Endodermal cell (in vitro differentiated cells): ENCODE measurements around the gene RNASEL. TPM values are rescaled to one million over a fixed set of nuclear protein-coding genes. Genes with fewer than 3 reads are reported as not detected.

Experiments
- DNase-seq: peaks from one replicate; pipeline ENCODE4 v3.0.0-alpha.2; 2017
- H3K27ac ChIP-seq: 2 replicates; pipeline ENCODE4 v1.5.1; 2013; ENCODE audit warnings: mild to moderate bottlenecking, low read depth, low read length, moderate library complexity
- H3K27me3 ChIP-seq: 2 replicates; pipeline ENCODE4 v1.6.1; 2013; ENCODE audit warnings: mild to moderate bottlenecking, low read length, moderate library complexity; ENCODE audit not compliant: insufficient read depth, control insufficient read depth, poor library complexity, severe bottlenecking
- H3K36me3 ChIP-seq: 2 replicates; pipeline ENCODE4 v1.7.0; 2013; ENCODE audit warnings: mild to moderate bottlenecking, low read length, moderate library complexity; ENCODE audit not compliant: control insufficient read depth, insufficient read depth
- H3K4me1 ChIP-seq: one replicate; pipeline ENCODE4 v1.7.0; 2013; ENCODE audit warnings: low read length; ENCODE audit not compliant: control insufficient read depth, insufficient read depth
- H3K4me3 ChIP-seq: 2 replicates; pipeline ENCODE4 v1.5.1; 2013; ENCODE audit warnings: mild to moderate bottlenecking, low read length, moderate library complexity
- H3K9ac ChIP-seq: 2 replicates; pipeline ENCODE4 v1.6.1; 2013; ENCODE audit warnings: mild to moderate bottlenecking, low read length, moderate library complexity; ENCODE audit not compliant: poor library complexity, severe bottlenecking; ENCODE audit errors: extremely low read depth
- H3K9me3 ChIP-seq: 2 replicates; pipeline ENCODE4 v1.6.1; 2013; ENCODE audit warnings: mild to moderate bottlenecking, low read length, moderate library complexity; ENCODE audit not compliant: control insufficient read depth
- H3K27ac Mint-ChIP-seq: 2 replicates; pipeline ENCODE4 v1.8.0; 2020; ENCODE audit warnings: mixed read lengths
- H3K27me3 Mint-ChIP-seq: 2 replicates; pipeline ENCODE4 v1.8.0; 2021; ENCODE audit warnings: mild to moderate bottlenecking, mixed read lengths; ENCODE audit not compliant: insufficient read depth
- H3K36me3 Mint-ChIP-seq: 2 replicates; pipeline ENCODE4 v1.8.0; 2020; ENCODE audit warnings: low read depth, mixed read lengths
- H3K4me1 Mint-ChIP-seq: 2 replicates; pipeline ENCODE4 v1.8.0; 2020; ENCODE audit warnings: mixed read lengths
- H3K4me3 Mint-ChIP-seq: 2 replicates; pipeline ENCODE4 v1.8.0; 2020; ENCODE audit warnings: mild to moderate bottlenecking, moderate library complexity, mixed read lengths
- H3K9me3 Mint-ChIP-seq: 2 replicates; pipeline ENCODE4 v1.8.0; 2020; ENCODE audit warnings: mild to moderate bottlenecking, mixed read lengths
- CTCF ChIP-seq: fragments of 200-600 bp; sonication (generic); conservative IDR thresholded peaks from 2 replicates; pipeline ENCODE4 v1.5.0; 2021; ENCODE audit warnings: antibody characterized with exemption, mild to moderate bottlenecking
- WGBS, 2 experiments: methylation state at CpG; one replicate each; pipeline versions ENCODE4 v1.1.5 to v1.1.7; 2013; ENCODE audit warnings: missing lambda C conversion rate in 2 of 2, mixed read lengths in 1 of 2; ENCODE audit not compliant: insufficient coverage in 1 of 2, insufficient read length in 1 of 2; 5-methylcytosine and 5-hydroxymethylcytosine counted together
- total RNA-seq, 2 donors: library from RNA; stranded (reverse); fragmentation: NEBNext Ultra II Directional in 1 of 2; extraction: Animal tissue kit (Norgen Biotek cat#: 25700) in 1 of 2; gene quantifications; 2 replicates in 1 of 2; 3 replicates in 1 of 2; pipeline ENCODE4 v1.2.1, GENCODE V29; 2021

The RNASEL gene
- total RNA-seq, 2 donors from 2014 or later = 2.6 to 3.1 TPM

- Mint-ChIP-seq H3K36me3 (no peaks in the 10 kb centered on the region), H3K27ac (no peak overlapping the region), H3K4me1 (no peaks in the 10 kb centered on the region), H3K4me3 (no peak overlapping the region), H3K9me3 (peaks cover 11% of the 10 kb centered on the region), H3K27me3 (no peaks in the 10 kb centered on the region)
- H3K27ac ChIP-seq = no peak overlapping the region
- TF ChIP-seq CTCF = no peak
- H3K4me3 ChIP-seq = no peak overlapping the region
- H3K27me3 ChIP-seq = no peaks in the 10 kb centered on the region
- 89 to 100% methylated on average over 3 to 5 of the region's 5 CpGs for WGBS, 2 experiments
- H3K4me1 ChIP-seq = no peaks in the 10 kb centered on the region
- no peak for DNase-seq
- H3K9me3 ChIP-seq = peaks cover 4% of the 10 kb centered on the region
- no peaks in the 10 kb centered on the region for H3K36me3 ChIP-seq
- no peak overlapping the region for H3K9ac ChIP-seq
These were observed 21.4 kb downstream of the RNASEL start for GRCh38 chr1:182567629-182568028.

GRCh38 chr1:182565537-182565936, 23.5 kb downstream of the RNASEL start:
- 84 to 91% methylated on average over 3 of the region's 3 CpGs for WGBS, 2 experiments
- TF ChIP-seq CTCF = no peak
- H3K9me3 Mint-ChIP-seq = no peaks in the 10 kb centered on the region
- H3K9ac ChIP-seq = no peak overlapping the region
- H3K4me3 Mint-ChIP-seq = no peak overlapping the region
- no peak for DNase-seq
- no peaks in the 10 kb centered on the region for H3K4me1 Mint-ChIP-seq
- no peaks in the 10 kb centered on the region for H3K9me3 ChIP-seq
- H3K27me3 ChIP-seq = no peaks in the 10 kb centered on the region
- H3K27me3 Mint-ChIP-seq = no peaks in the 10 kb centered on the region
- H3K27ac Mint-ChIP-seq = no peak overlapping the region
- H3K36me3 Mint-ChIP-seq = no peaks in the 10 kb centered on the region
- H3K36me3 ChIP-seq = no peaks in the 10 kb centered on the region
- no peak overlapping the region for H3K4me3 ChIP-seq
- H3K27ac ChIP-seq = no peak overlapping the region
- no peaks in the 10 kb centered on the region for H3K4me1 ChIP-seq

GRCh38 chr1:182564406-182565004, 24.6 kb downstream of the RNASEL start:
- no peak for DNase-seq
- H3K9me3 ChIP-seq = no peaks in the 10 kb centered on the region
- H3K4me3 Mint-ChIP-seq = no peak overlapping the region
- 80 to 95% methylated on average over 1 to 2 of the region's 2 CpGs for WGBS, 2 experiments
- H3K4me1 Mint-ChIP-seq = no peaks in the 10 kb centered on the region
- no peaks in the 10 kb centered on the region for H3K36me3 ChIP-seq
- H3K4me1 ChIP-seq = no peaks in the 10 kb centered on the region
- H3K27me3 ChIP-seq = no peaks in the 10 kb centered on the region
- no peak overlapping the region for H3K9ac ChIP-seq
- no peak overlapping the region for H3K27ac ChIP-seq
- no peaks in the 10 kb centered on the region for H3K9me3 Mint-ChIP-seq
- no peak overlapping the region for H3K27ac Mint-ChIP-seq
- H3K36me3 Mint-ChIP-seq = no peaks in the 10 kb centered on the region
- TF ChIP-seq CTCF = no peak
- no peak overlapping the region for H3K4me3 ChIP-seq
- no peaks in the 10 kb centered on the region for H3K27me3 Mint-ChIP-seq
